A172 (cell line): ENCODE results near the gene MRPS27. TPM values are rescaled to one million over a fixed set of nuclear protein-coding genes. Genes with fewer than 3 reads are reported as not detected.
"Not testable (repeated sequence)": the region's sequence is repeated elsewhere in the genome, so short reads cannot be mapped to it uniquely, and the experiment has no call there.

Source experiments
- DNase-seq: peaks from one replicate; pipeline ENCODE4 v3.0.0-alpha.2; 2015; ENCODE audit warnings: low spot score
- total RNA-seq: library from RNA; depleted of rRNA; stranded (reverse); fragments of >200 nt; shearing (Covaris generic); gene quantifications from 2 replicates; pipeline ENCODE4 v1.2.3, GENCODE V29; 2014; rRNA removed

The MRPS27 gene
- total RNA-seq, 1 experiment from 2014 or later = 84.1 TPM

- DNase-seq = no peak
These were observed 148.4 kb downstream of the MRPS27 start for GRCh38 chr5:72171667-72172066.

- not testable (repeated sequence) for DNase-seq
These were observed 148.9 kb downstream of the MRPS27 start for GRCh38 chr5:72171181-72171580.

DNA sequence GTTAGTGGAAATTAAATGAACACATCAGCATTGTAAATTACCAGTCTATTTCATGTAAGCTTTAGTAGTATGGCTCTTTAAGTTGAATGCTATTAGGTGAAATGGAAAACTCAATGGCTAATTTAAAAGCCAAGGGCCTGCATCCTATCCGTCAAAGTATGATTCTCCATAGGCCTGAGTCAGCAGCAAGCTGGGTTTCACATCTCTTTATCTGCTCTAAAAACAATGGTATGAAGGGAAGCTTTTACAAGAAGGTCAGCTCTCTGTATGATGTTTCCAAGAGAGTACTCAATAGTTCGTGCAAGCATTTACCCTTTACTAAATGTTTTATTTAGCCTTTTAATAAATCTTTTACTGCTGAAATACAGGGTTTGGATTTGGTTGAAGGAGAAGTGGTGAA, 149.9 kb downstream of the MRPS27 start:
- no peak for DNase-seq

Other genes starting within 250 kb of the MRPS27 start
- 98.8 and 137 TPM in 2 replicates for gene MAP1B, start 212.8 kb downstream of the MRPS27 start, total RNA-seq
- gene PTCD2, start 133 bp upstream of the MRPS27 start, total RNA-seq = 17.3 and 21.2 TPM in 2 replicates
- not detected in 2 replicates for gene ZNF366, start 187.2 kb upstream of the MRPS27 start, total RNA-seq